ENCODE results near the gene CXXC5. TPM values are rescaled to one million over a fixed set of nuclear protein-coding genes. Genes with fewer than 3 reads are reported as not detected.

Gene CXXC5
- total RNA-seq, 6 donors from 2014 or later: 25.7 to 39.5 (median 33.0) TPM

GRCh38 chr5:139646912-139647505 lies 1.1 kb upstream of the CXXC5 start:
- no peaks in the 10 kb centered on the region for H3K9me3 ChIP-seq
- H3K36me3 ChIP-seq: no peaks in the 10 kb centered on the region
- ATAC-seq (ENCODE audit: low FRiP score in 2 of 2): no peak
- peak overlapping the region in 1 of 4 donors; percentile 7 for H3K27ac ChIP-seq
- WGBS, 2 donors: 31 to 49% methylated on average over 6 to 24 of the region's 25 CpGs
- peaks cover 0 to 7% (median 0%) of the 10 kb centered on the region in 4 donors for H3K27me3 ChIP-seq
- peak overlapping the region in 3 of 4 donors; percentile 9 to 96 (median 85) for H3K4me3 ChIP-seq
- H3K4me1 ChIP-seq: peaks cover 41 to 69% (median 59%) of the 10 kb centered on the region in 4 donors
- DNase-seq: peak; percentile 35 to 78
- TF ChIP-seq, protein P1, sequence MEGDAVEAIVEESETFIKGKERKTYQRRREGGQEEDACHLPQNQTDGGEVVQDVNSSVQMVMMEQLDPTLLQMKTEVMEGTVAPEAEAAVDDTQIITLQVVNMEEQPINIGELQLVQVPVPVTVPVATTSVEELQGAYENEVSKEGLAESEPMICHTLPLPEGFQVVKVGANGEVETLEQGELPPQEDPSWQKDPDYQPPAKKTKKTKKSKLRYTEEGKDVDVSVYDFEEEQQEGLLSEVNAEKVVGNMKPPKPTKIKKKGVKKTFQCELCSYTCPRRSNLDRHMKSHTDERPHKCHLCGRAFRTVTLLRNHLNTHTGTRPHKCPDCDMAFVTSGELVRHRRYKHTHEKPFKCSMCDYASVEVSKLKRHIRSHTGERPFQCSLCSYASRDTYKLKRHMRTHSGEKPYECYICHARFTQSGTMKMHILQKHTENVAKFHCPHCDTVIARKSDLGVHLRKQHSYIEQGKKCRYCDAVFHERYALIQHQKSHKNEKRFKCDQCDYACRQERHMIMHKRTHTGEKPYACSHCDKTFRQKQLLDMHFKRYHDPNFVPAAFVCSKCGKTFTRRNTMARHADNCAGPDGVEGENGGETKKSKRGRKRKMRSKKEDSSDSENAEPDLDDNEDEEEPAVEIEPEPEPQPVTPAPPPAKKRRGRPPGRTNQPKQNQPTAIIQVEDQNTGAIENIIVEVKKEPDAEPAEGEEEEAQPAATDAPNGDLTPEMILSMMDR (IDR thresholded peaks at IDR 0.05): no peak
- no peak for TF ChIP-seq EP300 (IDR thresholded peaks at IDR 0.05)
- no peak for TF ChIP-seq POLR2AphosphoS5 (IDR thresholded peaks at IDR 0.05)
- TF ChIP-seq POLR2A (IDR thresholded peaks at IDR 0.05): no peak

- DNase-seq (peak in 1 of 2 donors; percentile 19), ATAC-seq (ENCODE audit: low FRiP score in 2 of 2) (no peak)
- Histone ChIP-seq H3K4me1 (peaks cover 47 to 70% (median 61%) of the 10 kb centered on the region in 4 donors), H3K36me3 (no peaks in the 10 kb centered on the region), H3K27ac (peak overlapping the region; percentile 75 to 95 (median 89)), H3K4me3 (peak overlapping the region; percentile 66 to 96 (median 88)), H3K9me3 (no peaks in the 10 kb centered on the region), H3K27me3 (peaks cover 0 to 7% (median 0%) of the 10 kb centered on the region in 4 donors)
- TF ChIP-seq POLR2A (IDR thresholded peaks at IDR 0.05): no peak
- no peak for TF ChIP-seq POLR2AphosphoS5 (IDR thresholded peaks at IDR 0.05)
- 20 to 30% methylated on average over 24 to 45 of the region's 46 CpGs for WGBS, 2 donors
These were observed 494 bp upstream of the CXXC5 start for GRCh38 chr5:139647506-139648204.

- TF ChIP-seq POLR2AphosphoS5 (IDR thresholded peaks at IDR 0.05): no peak
- no peak for TF ChIP-seq POLR2A (IDR thresholded peaks at IDR 0.05)
- TF ChIP-seq, protein P1 (IDR thresholded peaks at IDR 0.05): no peak
- no peak for TF ChIP-seq EP300 (IDR thresholded peaks at IDR 0.05)
- Histone ChIP-seq H3K9me3 (no peaks in the 10 kb centered on the region), H3K27ac (peak overlapping the region; percentile 77 to 95 (median 89)), H3K27me3 (peaks cover 0 to 7% (median 0%) of the 10 kb centered on the region in 4 donors), H3K4me3 (peak overlapping the region; percentile 66 to 96 (median 88)), H3K36me3 (no peaks in the 10 kb centered on the region), H3K4me1 (peaks cover 58 to 76% (median 65%) of the 10 kb centered on the region in 4 donors)
- peak in 1 of 2 donors; percentile 89 for DNase-seq
- 0 to 1% methylated on average over 29 to 56 of the region's 77 CpGs for WGBS, 2 donors
- peak in 1 of 2 donors; percentile 2 for ATAC-seq (ENCODE audit: low FRiP score in 2 of 2)
These were observed 1.2 kb downstream of the CXXC5 start for GRCh38 chr5:139649082-139649991.

- Histone ChIP-seq H3K4me1 (peaks cover 66 to 84% (median 71%) of the 10 kb centered on the region in 4 donors), H3K27me3 (peaks cover 0 to 7% (median 0%) of the 10 kb centered on the region in 4 donors), H3K9me3 (no peaks in the 10 kb centered on the region), H3K27ac (peak overlapping the region; percentile 77 to 95 (median 89)), H3K4me3 (peak overlapping the region; percentile 66 to 96 (median 88)), H3K36me3 (no peaks in the 10 kb centered on the region)
- no peak for ATAC-seq (ENCODE audit: low FRiP score in 2 of 2)
- DNase-seq: peak in 1 of 2 donors; percentile 91
- TF ChIP-seq, protein P1 (IDR thresholded peaks at IDR 0.05): peak; percentile 24 to 61 (median 38)
- no peak for TF ChIP-seq POLR2A (IDR thresholded peaks at IDR 0.05)
- 0% methylated on average over 8 to 45 of the region's 48 CpGs for WGBS, 2 donors
These were observed 2.0 kb downstream of the CXXC5 start for GRCh38 chr5:139650031-139650688.
